GM12891 (cell line): ENCODE measurements around the gene ROBO2.

Source experiments
- DNase-seq: peaks from one replicate; pipeline ENCODE4 v3.0.0; 2011; ENCODE audit warnings: low spot score; ENCODE audit not compliant: insufficient read length
- FAIRE-seq: peaks from 2 replicates; lab custom pipeline; 2011; peaks lifted over from hg19 to GRCh38; lab: Jason Lieb, UNC
- PAX5 ChIP-seq: IDR thresholded peaks from 2 replicates; pipeline ENCODE4 v1.6.1; 2011; ENCODE audit warnings: low read length, moderate library complexity, mild to moderate bottlenecking; ENCODE audit not compliant: insufficient read depth, severe bottlenecking
- POLR2A ChIP-seq: IDR thresholded peaks from 2 replicates; pipeline ENCODE4 v1.6.1; 2011; ENCODE audit warnings: low read depth, low read length, control low read depth
- POLR2AphosphoS5 ChIP-seq: IDR thresholded peaks from 2 replicates; pipeline ENCODE4 v1.6.1; 2011; ENCODE audit warnings: low read depth, low read length, control low read depth
- POU2F2 ChIP-seq: IDR thresholded peaks from 2 replicates; pipeline ENCODE4 v1.6.1; 2011; ENCODE audit warnings: low read depth, mild to moderate bottlenecking, control low read depth, low read length, moderate library complexity
- SPI1 ChIP-seq: IDR thresholded peaks from 2 replicates; pipeline ENCODE4 v1.6.1; 2011; ENCODE audit warnings: low read depth, low read length, control low read depth
- TAF1 ChIP-seq: IDR thresholded peaks from 2 replicates; pipeline ENCODE4 v1.6.1; 2011; ENCODE audit warnings: low read depth, low read length, control low read depth

The ROBO2 gene

GRCh38 chr3:77160931-77161497 is 121.1 kb downstream of the ROBO2 start:
- no peak for TF ChIP-seq PAX5
- no peak for TF ChIP-seq POLR2AphosphoS5
- DNase-seq (no peak), FAIRE-seq (no peak)

- DNase-seq (no peak), FAIRE-seq (no peak)
- TF ChIP-seq SPI1, result no peak
- no peak for TF ChIP-seq POLR2A
- TF ChIP-seq TAF1, result no peak
- no peak for TF ChIP-seq PAX5
- no peak for TF ChIP-seq POLR2AphosphoS5
- TF ChIP-seq POU2F2, result no peak
Measured at GRCh38 chr3:77169823-77170222, 129.9 kb downstream of the ROBO2 start.

GRCh38 chr3:77171026-77171425 is 131.1 kb downstream of the ROBO2 start:
- FAIRE-seq (no peak), DNase-seq (no peak)
- no peak for TF ChIP-seq SPI1
- no peak for TF ChIP-seq TAF1
- no peak for TF ChIP-seq PAX5
- no peak for TF ChIP-seq POLR2AphosphoS5
- TF ChIP-seq POU2F2, result no peak
- TF ChIP-seq POLR2A, result no peak

GRCh38 chr3:77179762-77180161 is 139.9 kb downstream of the ROBO2 start:
- TF ChIP-seq SPI1 (no peak), TAF1 (no peak), POLR2AphosphoS5 (no peak), POLR2A (no peak), PAX5 (no peak), POU2F2 (no peak)

GRCh38 chr3:77182341-77182740 is 142.4 kb downstream of the ROBO2 start:
- DNase-seq (no peak), FAIRE-seq (no peak)
- TF ChIP-seq TAF1 (no peak), POLR2AphosphoS5 (no peak), POLR2A (no peak)

More at GRCh38 chr3:77179762-77180161, 139.9 kb downstream of the ROBO2 start:
- DNase-seq (no peak), FAIRE-seq (no peak)

GRCh38 chr3:77186319-77186718 is 146.4 kb downstream of the ROBO2 start:
- DNase-seq, result no peak
- no peak for FAIRE-seq
- TF ChIP-seq POLR2AphosphoS5 (no peak), POU2F2 (no peak), TAF1 (no peak), POLR2A (no peak), SPI1 (no peak), PAX5 (no peak)

GRCh38 chr3:77186728-77187127 is 146.8 kb downstream of the ROBO2 start:
- FAIRE-seq, result no peak
- no peak for DNase-seq
- no peak for TF ChIP-seq SPI1
- no peak for TF ChIP-seq PAX5
- no peak for TF ChIP-seq POLR2AphosphoS5
- TF ChIP-seq POU2F2, result no peak
- no peak for TF ChIP-seq POLR2A
- no peak for TF ChIP-seq TAF1

GRCh38 chr3:77188210-77188609 is 148.3 kb downstream of the ROBO2 start:
- no peak for DNase-seq
- FAIRE-seq, result no peak
- TF ChIP-seq TAF1 (no peak), POU2F2 (no peak), POLR2AphosphoS5 (no peak), POLR2A (no peak), SPI1 (no peak), PAX5 (no peak)

- FAIRE-seq (no peak), DNase-seq (no peak)
- TF ChIP-seq POLR2A (no peak), POLR2AphosphoS5 (no peak), SPI1 (no peak), TAF1 (no peak), PAX5 (no peak), POU2F2 (no peak)
Measured at GRCh38 chr3:77189258-77189657, 149.4 kb downstream of the ROBO2 start.

- FAIRE-seq (no peak), DNase-seq (no peak)
- TF ChIP-seq TAF1 (no peak), POU2F2 (no peak), SPI1 (no peak), POLR2A (no peak), PAX5 (no peak)
Measured at GRCh38 chr3:77189684-77190083, 149.8 kb downstream of the ROBO2 start.

- TF ChIP-seq POLR2A (no peak), TAF1 (no peak), PAX5 (no peak), SPI1 (no peak), POLR2AphosphoS5 (no peak), POU2F2 (no peak)
- DNase-seq, result no peak
- FAIRE-seq, result no peak
Measured at GRCh38 chr3:77190374-77190773, 150.5 kb downstream of the ROBO2 start.
